Parathyroid adenoma (tissue), 2 donors: ENCODE results near the gene CHM.
"Not testable (repeated sequence)": the region's sequence is repeated elsewhere in the genome, so short reads cannot be mapped to it uniquely, and the experiment has no call there.

Experiments used
- H2AFZ ChIP-seq: fragments of 300-600 bp; sonication (generic); one replicate; pipeline ENCODE4 v1.7.0; 2017; ENCODE audit warnings: antibody characterized with exemption, mild to moderate bottlenecking
- H3K27ac ChIP-seq: fragments of 300-600 bp; sonication (generic); one replicate; pipeline ENCODE4 v1.7.0; 2017
- H3K27me3 ChIP-seq: fragments of 300-600 bp; sonication (generic); one replicate; pipeline ENCODE4 v1.7.0; 2017; ENCODE audit warnings: low read length; ENCODE audit not compliant: control insufficient read depth, insufficient read depth
- H3K36me3 ChIP-seq: fragments of 300-600 bp; sonication (generic); one replicate; pipeline ENCODE4 v1.7.0; 2017; ENCODE audit warnings: low read length; ENCODE audit not compliant: control insufficient read depth, insufficient read depth
- H3K4me1 ChIP-seq: fragments of 300-600 bp; sonication (generic); one replicate; pipeline ENCODE4 v1.7.0; 2017; ENCODE audit warnings: control low read depth
- H3K4me2 ChIP-seq: fragments of 300-600 bp; sonication (generic); one replicate; pipeline ENCODE4 v1.7.0; 2017; ENCODE audit warnings: low read length
- H3K4me3 ChIP-seq: fragments of 300-600 bp; sonication (generic); one replicate; pipeline ENCODE4 v1.7.0; 2017; ENCODE audit warnings: low read depth, low read length
- H3K79me2 ChIP-seq: fragments of 300-600 bp; sonication (generic); one replicate; pipeline ENCODE4 v1.7.0; 2017; ENCODE audit warnings: control low read depth
- H3K9ac ChIP-seq: fragments of 300-600 bp; sonication (generic); one replicate; pipeline ENCODE4 v1.7.0; 2017; ENCODE audit warnings: mild to moderate bottlenecking
- H3K9me3 ChIP-seq: fragments of 300-600 bp; sonication (generic); one replicate; pipeline ENCODE4 v1.7.0; 2017; ENCODE audit warnings: low read length; ENCODE audit not compliant: control insufficient read depth
- CTCF ChIP-seq: fragments of 300-600 bp; sonication (generic); IDR thresholded peaks from one replicate; pipeline ENCODE4 v1.7.0; 2017; ENCODE audit warnings: antibody characterized with exemption, mild to moderate bottlenecking
- donor health status: primary hyperparathyroidism.

CHM gene

GRCh38 chrX:85992811-85993229 lies 54.5 kb downstream of the CHM start:
- no peaks in the 10 kb centered on the region for H3K9me3 ChIP-seq
- no peaks in the 10 kb centered on the region for H3K36me3 ChIP-seq
- H3K9ac ChIP-seq = no peak overlapping the region
- H2AFZ ChIP-seq = no peak overlapping the region
- no peak overlapping the region for H3K4me3 ChIP-seq
- no peak overlapping the region for H3K4me2 ChIP-seq
- no peaks in the 10 kb centered on the region for H3K27me3 ChIP-seq
- peaks cover 5% of the 10 kb centered on the region for H3K79me2 ChIP-seq
- no peak for TF ChIP-seq CTCF
- peaks cover 8% of the 10 kb centered on the region for H3K4me1 ChIP-seq
- H3K27ac ChIP-seq = no peak overlapping the region

DNA sequence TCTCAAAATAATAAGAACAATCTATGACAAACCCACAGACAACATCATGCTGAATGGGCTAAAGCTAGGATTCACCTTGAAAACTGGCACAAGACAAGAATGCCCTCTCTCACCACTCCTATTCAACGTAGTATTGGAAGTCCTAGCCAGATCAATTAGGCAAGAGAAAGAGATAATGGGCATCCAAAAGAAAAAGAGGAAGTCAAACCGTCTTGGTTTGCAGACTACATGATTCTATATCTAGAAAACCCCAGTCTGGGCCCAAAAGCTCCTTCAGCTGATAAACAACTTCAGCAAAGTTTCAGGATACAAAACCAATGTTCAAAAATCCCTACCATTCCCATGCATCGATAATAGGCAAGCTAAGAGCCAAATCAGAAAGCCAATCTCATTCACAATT lies 59.0 kb downstream of the CHM start:
- Histone ChIP-seq H3K4me2 (no peak overlapping the region), H3K36me3 (no peaks in the 10 kb centered on the region), H2AFZ (no peak overlapping the region), H3K79me2 (peaks cover 5% of the 10 kb centered on the region), H3K4me1 (no peaks in the 10 kb centered on the region), H3K27me3 (no peaks in the 10 kb centered on the region), H3K9ac (no peak overlapping the region), H3K9me3 (no peaks in the 10 kb centered on the region), H3K27ac (no peak overlapping the region), H3K4me3 (no peak overlapping the region)
- no peak for TF ChIP-seq CTCF

DNA sequence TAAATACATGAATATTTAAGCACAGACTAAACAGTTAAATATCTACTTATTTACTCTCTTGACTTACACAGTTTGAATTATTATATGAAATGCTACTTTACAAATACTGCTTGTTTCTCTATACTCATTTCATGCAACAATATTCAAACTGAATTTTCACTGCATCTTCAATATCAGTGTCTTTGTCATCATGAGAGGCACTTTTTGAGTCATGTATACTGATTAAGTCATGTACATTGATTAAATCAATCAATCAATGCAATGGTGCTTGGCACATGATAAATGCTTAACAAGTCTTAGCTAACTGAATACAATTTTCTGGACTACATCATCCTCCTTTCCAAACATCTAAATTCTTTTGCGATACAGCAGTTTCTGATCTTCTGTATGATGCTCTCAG lies 67.1 kb downstream of the CHM start:
- Histone ChIP-seq H2AFZ (no peak overlapping the region), H3K4me1 (no peaks in the 10 kb centered on the region), H3K27me3 (no peaks in the 10 kb centered on the region), H3K9ac (no peak overlapping the region), H3K79me2 (no peaks in the 10 kb centered on the region), H3K27ac (no peak overlapping the region), H3K36me3 (no peaks in the 10 kb centered on the region), H3K9me3 (no peaks in the 10 kb centered on the region), H3K4me2 (no peak overlapping the region), H3K4me3 (no peak overlapping the region)
- no peak for TF ChIP-seq CTCF

- Histone ChIP-seq H3K4me1 (no peaks in the 10 kb centered on the region), H3K27me3 (no peaks in the 10 kb centered on the region), H3K9me3 (no peaks in the 10 kb centered on the region), H3K36me3 (no peaks in the 10 kb centered on the region), H2AFZ (no peak overlapping the region), H3K9ac (no peak overlapping the region), H3K27ac (no peak overlapping the region), H3K4me3 (no peak overlapping the region), H3K79me2 (no peaks in the 10 kb centered on the region), H3K4me2 (no peak overlapping the region)
- TF ChIP-seq CTCF = no peak
These were observed 70.1 kb downstream of the CHM start for GRCh38 chrX:85977218-85977617.

GRCh38 chrX:85972351-85972750 lies 75.0 kb downstream of the CHM start:
- not testable (repeated sequence) for H3K27me3 ChIP-seq, H3K9ac ChIP-seq, H3K79me2 ChIP-seq, H2AFZ ChIP-seq, H3K9me3 ChIP-seq, H3K4me2 ChIP-seq, H3K36me3 ChIP-seq, H3K27ac ChIP-seq, H3K4me1 ChIP-seq, H3K4me3 ChIP-seq
